GM12873 (cell line): ENCODE data around the gene SDK2.

Experiments used
- TF ChIP-seq, protein P1 (sequence below): IDR thresholded peaks from 2 replicates; pipeline ENCODE4 v1.5.1; 2012; ENCODE audit warnings: low read depth, mild to moderate bottlenecking, moderate library complexity, low read length, control low read depth; ENCODE audit not compliant: insufficient read depth; ENCODE audit errors: missing control alignments

The SDK2 gene

DNA sequence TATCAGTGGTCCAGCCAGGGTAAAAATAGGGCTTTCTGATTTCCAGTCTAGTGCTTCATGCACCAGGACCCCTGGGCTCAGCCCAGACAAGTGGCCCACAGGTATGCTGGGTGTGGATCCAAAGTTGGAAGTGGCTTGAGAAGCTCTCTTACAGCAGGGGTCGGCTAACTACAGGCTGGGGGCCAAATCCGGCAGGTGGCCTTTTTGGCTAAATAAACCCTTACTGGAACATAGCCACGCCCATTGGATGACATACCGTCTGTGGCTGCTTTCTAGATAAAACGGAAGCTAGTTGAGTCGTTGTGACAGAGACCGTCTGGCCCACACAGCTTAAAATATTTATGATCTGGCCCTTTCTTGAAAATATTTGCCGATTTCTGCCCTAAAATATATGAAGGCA, 213.4 kb downstream of the SDK2 start:
- TF ChIP-seq, protein P1, sequence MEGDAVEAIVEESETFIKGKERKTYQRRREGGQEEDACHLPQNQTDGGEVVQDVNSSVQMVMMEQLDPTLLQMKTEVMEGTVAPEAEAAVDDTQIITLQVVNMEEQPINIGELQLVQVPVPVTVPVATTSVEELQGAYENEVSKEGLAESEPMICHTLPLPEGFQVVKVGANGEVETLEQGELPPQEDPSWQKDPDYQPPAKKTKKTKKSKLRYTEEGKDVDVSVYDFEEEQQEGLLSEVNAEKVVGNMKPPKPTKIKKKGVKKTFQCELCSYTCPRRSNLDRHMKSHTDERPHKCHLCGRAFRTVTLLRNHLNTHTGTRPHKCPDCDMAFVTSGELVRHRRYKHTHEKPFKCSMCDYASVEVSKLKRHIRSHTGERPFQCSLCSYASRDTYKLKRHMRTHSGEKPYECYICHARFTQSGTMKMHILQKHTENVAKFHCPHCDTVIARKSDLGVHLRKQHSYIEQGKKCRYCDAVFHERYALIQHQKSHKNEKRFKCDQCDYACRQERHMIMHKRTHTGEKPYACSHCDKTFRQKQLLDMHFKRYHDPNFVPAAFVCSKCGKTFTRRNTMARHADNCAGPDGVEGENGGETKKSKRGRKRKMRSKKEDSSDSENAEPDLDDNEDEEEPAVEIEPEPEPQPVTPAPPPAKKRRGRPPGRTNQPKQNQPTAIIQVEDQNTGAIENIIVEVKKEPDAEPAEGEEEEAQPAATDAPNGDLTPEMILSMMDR, result no peak

DNA sequence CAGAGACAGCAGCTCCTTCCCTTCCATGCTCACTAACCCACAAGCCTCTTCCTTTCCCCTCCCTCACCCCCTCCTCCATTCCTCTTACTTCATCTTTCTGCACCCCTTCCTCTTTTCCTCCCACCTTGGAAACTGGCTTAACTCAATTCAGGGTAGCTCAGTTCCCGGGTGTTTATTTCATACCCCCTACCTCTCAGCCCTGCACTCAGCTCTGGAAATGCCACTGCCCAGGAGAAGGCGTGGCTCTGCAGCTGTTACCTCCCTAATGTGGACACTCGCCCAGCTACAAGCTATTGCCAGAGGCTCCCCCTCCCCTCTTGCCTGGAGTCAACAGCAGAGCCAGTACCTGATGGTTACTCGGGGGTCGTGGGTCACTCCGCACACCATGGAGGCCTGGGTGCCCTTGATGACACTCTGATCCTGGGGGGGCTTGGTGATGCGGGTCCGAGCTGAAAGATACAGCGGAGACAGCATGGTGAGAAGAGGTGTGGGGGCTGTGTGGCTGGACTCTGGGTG, 214.0 kb downstream of the SDK2 start:
- TF ChIP-seq, protein P1, result no peak

DNA sequence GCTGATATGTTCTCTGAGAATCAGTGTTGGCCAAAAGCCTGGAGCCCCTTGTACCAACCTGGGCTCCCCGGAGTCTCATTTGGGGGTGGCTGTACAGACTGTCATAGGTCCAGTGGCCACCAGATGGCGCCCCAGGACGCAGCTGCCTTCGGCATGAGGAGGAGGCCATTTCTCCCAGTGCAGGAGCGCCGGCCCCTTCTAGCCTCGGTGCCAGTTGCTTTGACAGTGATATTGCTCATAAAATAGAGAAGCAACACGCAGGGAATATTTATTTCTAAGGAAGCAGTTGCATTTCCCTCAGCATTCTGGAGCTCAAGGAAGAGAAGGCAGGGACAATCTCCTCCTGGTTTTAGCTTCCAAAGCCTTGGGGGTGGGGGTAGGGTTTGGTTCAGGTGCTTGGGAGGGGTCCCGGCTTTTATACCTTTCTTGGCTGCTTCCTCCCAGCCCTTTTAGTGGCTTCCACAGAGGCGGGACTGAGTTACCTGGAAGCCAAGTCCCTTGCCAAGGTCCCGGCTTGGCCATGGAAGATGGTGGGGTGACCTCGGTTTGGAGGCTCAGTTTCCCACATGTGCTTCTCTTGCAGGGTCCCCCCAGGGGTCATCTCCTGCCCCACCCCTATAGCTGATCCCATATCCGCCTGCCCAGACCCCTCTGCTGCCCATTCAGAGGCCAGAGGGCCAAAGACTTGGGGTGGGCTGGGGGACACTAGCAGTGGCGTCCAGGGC, 214.6 kb downstream of the SDK2 start:
- TF ChIP-seq, protein P1, result peak; percentile 94

DNA sequence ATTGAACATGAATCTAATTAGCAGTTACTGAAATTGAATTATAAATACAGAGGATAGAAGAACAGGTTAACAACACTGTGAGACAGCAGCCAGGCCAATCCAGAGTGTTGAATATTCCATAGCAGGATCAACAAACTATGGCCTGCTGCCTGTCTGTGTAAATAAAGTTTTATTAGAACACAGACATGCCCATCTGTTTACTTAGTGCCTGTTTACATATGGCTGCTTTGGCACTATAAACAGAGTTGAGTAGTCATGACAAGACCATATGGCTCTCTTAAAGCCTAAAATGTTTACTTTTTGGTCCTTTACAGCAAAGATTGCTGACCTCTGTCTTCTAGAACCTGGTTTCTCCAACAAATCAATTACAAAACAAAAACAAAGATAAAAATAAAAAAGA, 217.0 kb downstream of the SDK2 start:
- TF ChIP-seq, protein P1, result no peak

DNA sequence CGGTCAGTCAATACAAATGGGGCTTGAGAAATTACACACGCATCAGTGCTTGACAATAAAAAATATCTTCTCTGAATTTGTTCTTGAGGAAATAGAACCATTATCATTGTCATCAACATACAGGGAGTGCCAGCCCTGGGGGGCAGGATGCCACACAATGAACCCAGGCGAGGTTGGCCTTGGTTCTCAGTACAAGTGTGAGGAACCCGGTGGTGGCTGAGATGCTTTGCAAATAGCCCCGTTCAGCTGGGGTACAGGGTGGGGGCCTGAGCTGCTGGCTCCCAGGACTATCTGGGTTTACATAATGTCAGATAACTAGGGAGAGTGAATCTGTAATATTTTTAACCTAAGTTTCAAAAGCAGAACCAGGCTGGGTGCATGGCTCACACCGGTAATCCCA, 219.7 kb downstream of the SDK2 start:
- TF ChIP-seq, protein P1, result no peak

DNA sequence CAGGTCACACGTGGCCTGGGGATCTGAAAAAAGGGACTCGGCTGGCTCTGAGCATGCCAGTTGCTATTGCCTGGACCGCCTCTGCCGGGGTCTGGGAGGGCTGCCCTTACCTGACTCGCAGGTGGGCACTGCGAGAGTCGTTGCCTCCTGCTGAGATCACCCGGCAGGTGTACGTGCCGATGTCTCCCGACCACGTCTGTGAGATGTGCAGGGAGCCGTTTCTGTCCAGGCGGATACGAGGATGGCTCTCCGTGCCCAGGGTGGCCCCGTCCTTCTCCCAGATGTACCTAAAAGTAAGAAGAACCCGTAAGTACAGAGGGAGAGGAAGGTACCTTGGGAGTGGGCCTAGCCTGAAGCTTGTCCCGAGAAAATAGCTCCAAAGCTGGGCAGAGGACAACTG, 220.4 kb downstream of the SDK2 start:
- TF ChIP-seq, protein P1, result no peak

DNA sequence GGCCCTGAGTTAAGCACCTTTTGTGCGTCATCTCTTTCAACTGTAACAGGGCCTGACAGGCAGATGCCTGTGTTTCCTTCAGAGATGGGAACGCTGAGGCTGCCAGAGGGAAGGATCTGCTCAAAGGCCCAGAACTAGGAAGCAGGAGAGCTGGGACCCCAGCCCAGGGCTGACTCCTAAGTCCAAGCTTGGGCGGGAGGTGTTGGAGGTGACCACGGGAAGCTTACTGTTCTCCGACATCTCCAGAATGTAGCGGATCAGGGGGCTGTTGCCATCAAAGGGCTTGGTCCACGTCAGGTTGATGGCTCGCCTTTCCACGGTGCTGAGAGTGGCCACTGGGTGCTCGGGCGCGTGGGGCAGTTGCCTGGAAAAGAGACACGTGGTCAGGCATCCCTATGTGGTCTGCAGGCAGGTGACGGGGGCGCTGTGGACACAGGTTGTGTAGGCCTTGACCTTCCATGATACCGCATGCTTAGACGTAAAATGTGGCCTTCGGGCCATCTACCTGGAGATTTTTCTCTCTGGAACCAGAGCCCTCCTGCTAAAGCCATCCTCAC, 221.0 kb downstream of the SDK2 start:
- TF ChIP-seq, protein P1, result no peak
